GM23248 (cell line): Measurements from ENCODE around the gene ARHGAP24.

Source experiments
- EZH2 ChIP-seq: fragments of 200-600 bp; sonication (generic); IDR thresholded peaks from 2 replicates; pipeline ENCODE4 v1.6.1; 2018; ENCODE audit warnings: antibody characterized with exemption, mild to moderate bottlenecking; ENCODE audit not compliant: insufficient read depth, poor library complexity, severe bottlenecking
- EZH2phosphoT487 ChIP-seq: fragments of 200-600 bp; sonication (generic); IDR thresholded peaks from 2 replicates; pipeline ENCODE4 v1.6.1; 2018; ENCODE audit warnings: antibody characterized with exemption, moderate library complexity, mild to moderate bottlenecking, low read depth; ENCODE audit not compliant: insufficient read depth

GRCh38 chr4:85783900-85784299 is 308.9 kb downstream of the ARHGAP24 start:
- TF ChIP-seq EZH2, result no peak
- 0 out of 2 replicates have a peak, but pooled peaks have one; percentile 4 for TF ChIP-seq EZH2phosphoT487
